GM10248 (cell line): ENCODE results near the gene LRRC32.
"Not testable (repeated sequence)": the region's sequence is repeated elsewhere in the genome, so short reads cannot be mapped to it uniquely, and the experiment has no call there.

Experiments used
- CTCF ChIA-PET: fragments of 300-600 bp; sonication (Branson Sonifier 250); formaldehyde crosslinking; extraction: SDS; loops from one replicate; lab custom pipeline; 2021; ENCODE audit warnings: antibody characterized with exemption; lab: Yijun Ruan, JAX
- POLR2A ChIA-PET: fragments of 350-650 bp; sonication (Branson Sonifier 250); formaldehyde crosslinking; extraction: SDS; loops from one replicate; lab custom pipeline; 2020; ENCODE audit warnings: antibody characterized with exemption; lab: Yijun Ruan, JAX
- DNase-seq: peaks from one replicate; pipeline ENCODE4 v3.0.0; 2012; ENCODE audit errors: extremely low spot score
- CTCF ChIP-seq: IDR thresholded peaks from 2 replicates; pipeline ENCODE4 v1.5.1; 2012; ENCODE audit warnings: mild to moderate bottlenecking, low read depth; ENCODE audit errors: extremely low read depth, missing control alignments, control extremely low read depth

The LRRC32 gene

GRCh38 chr11:76621868-76622267 lies 48.7 kb downstream of the LRRC32 start:
- no peak for DNase-seq
- POLR2A ChIA-PET = no interaction called here
- no peak for TF ChIP-seq CTCF
- CTCF ChIA-PET = interaction anchor here (1.4 kb wide), 1 partner anchor 11 kb away, joined by 5 read pairs; no protein-coding TSS in a partner anchor

GRCh38 chr11:76621466-76621865 lies 49.1 kb downstream of the LRRC32 start:
- TF ChIP-seq CTCF = no peak
- DNase-seq = no peak
- POLR2A ChIA-PET = no interaction called here
- CTCF ChIA-PET = interaction anchor here (1.4 kb wide), 1 partner anchor 12 kb away, joined by 5 read pairs; no protein-coding TSS in a partner anchor

- POLR2A ChIA-PET = no interaction called here
- CTCF ChIA-PET = no interaction called here
- no peak for DNase-seq
- TF ChIP-seq CTCF = no peak
Observed at GRCh38 chr11:76620489-76620888, 50.1 kb downstream of the LRRC32 start.

- POLR2A ChIA-PET, CTCF ChIA-PET, DNase-seq: not testable (repeated sequence)
Observed at GRCh38 chr11:76619801-76620200, 50.7 kb downstream of the LRRC32 start.

- POLR2A ChIA-PET = no interaction called here
Observed at GRCh38 chr11:76617553-76618265, 52.8 kb downstream of the LRRC32 start.

GRCh38 chr11:76616676-76617552 lies 53.6 kb downstream of the LRRC32 start:
- no peak for TF ChIP-seq CTCF
- POLR2A ChIA-PET = no interaction called here
- CTCF ChIA-PET = interaction anchor here (1.3 kb wide), 1 partner anchor 18 kb away, joined by 3 read pairs; no protein-coding TSS in a partner anchor
- no peak for DNase-seq

More at GRCh38 chr11:76617553-76618265, 52.8 kb downstream of the LRRC32 start:
- TF ChIP-seq CTCF = no peak
- no peak for DNase-seq
- CTCF ChIA-PET = interaction anchor here (1.3 kb wide), 1 partner anchor 19 kb away, joined by 3 read pairs; no protein-coding TSS in a partner anchor
